GM13976 (cell line): Measurements from ENCODE around the gene PCBD2.

Experiments
- DNase-seq: peaks from one replicate; pipeline ENCODE4 v3.0.0; 2012; ENCODE audit warnings: low spot score
- in situ Hi-C: fragments of 300-500 bp; cut with MboI; formaldehyde crosslinking; loops from one replicate; pipeline ENCODE4 v1.12.0; 2022; ENCODE audit warnings: low sequenced_read_pairs, mixed read lengths, inconsistent platforms; ENCODE audit not compliant: unreplicated experiment
- TF ChIP-seq, protein P1 (sequence below): IDR thresholded peaks from 2 replicates; pipeline ENCODE4 v1.5.1; 2012; ENCODE audit warnings: borderline replicate concordance, mild to moderate bottlenecking; ENCODE audit not compliant: insufficient read depth; ENCODE audit errors: extremely low read depth, missing control alignments, control extremely low read depth

PCBD2 gene

DNA sequence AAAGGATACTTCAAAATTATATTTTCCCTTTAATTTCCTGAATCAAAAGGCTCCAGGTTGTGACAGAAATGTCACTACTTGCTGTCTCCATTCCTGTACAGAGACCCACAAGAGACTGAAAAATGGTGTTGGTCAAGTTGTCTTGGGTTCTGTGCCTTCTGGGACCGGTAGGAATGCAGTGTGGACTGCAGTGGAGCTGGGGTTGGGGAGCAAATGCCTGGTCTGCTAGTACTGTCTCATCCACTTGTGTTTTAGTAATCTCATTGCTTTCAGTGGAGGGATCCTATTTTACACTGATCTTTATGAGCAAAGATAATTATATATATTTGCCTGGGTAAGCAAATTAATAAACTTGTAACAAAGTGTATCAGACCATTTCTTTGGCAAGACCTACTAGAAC is 38.6 kb downstream of the PCBD2 start:
- DNase-seq: no peak
- TF ChIP-seq, protein P1, sequence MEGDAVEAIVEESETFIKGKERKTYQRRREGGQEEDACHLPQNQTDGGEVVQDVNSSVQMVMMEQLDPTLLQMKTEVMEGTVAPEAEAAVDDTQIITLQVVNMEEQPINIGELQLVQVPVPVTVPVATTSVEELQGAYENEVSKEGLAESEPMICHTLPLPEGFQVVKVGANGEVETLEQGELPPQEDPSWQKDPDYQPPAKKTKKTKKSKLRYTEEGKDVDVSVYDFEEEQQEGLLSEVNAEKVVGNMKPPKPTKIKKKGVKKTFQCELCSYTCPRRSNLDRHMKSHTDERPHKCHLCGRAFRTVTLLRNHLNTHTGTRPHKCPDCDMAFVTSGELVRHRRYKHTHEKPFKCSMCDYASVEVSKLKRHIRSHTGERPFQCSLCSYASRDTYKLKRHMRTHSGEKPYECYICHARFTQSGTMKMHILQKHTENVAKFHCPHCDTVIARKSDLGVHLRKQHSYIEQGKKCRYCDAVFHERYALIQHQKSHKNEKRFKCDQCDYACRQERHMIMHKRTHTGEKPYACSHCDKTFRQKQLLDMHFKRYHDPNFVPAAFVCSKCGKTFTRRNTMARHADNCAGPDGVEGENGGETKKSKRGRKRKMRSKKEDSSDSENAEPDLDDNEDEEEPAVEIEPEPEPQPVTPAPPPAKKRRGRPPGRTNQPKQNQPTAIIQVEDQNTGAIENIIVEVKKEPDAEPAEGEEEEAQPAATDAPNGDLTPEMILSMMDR: no peak
- in situ Hi-C loops: no loop called here

DNA sequence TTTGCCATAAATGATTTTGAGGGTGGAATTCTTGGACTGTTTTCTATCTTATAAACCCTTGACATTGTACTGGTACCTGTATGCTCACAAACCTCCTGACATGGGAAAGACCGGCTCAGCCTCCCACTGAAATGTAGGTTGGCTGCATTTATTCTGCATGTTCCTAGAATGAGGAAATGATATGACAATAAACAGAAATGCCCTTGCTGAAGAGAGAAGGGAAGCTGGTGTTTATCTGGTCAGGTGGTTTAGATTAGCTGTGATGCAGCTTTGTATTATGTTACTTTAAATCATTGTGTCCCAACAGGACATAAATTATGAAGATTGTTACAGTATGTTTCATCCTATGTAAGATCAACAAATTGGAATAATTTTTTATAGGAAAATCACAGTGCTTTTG is 39.7 kb downstream of the PCBD2 start:
- in situ Hi-C loops: no loop called here
- no peak for DNase-seq
- TF ChIP-seq, protein P1: no peak

DNA sequence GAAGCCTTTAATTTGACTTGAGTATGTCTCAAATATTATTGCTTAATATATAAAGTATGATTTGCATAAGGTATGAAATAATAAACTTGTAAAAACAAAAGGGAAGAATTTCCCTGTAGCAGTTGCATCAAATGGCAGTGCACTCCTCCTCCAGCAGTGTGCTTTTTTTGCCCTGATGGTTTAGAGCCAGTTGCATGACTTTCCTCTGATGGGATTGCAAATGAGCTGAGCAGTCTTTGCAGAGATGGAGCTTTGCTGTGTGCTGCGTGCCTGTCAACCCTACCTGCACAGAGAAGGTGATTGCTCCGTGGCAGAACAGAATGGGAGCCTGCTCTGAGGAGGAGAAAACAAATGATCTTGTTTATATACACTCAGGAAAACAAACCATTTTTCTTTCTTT is 40.1 kb downstream of the PCBD2 start:
- in situ Hi-C loops: no loop called here
- DNase-seq: no peak

DNA sequence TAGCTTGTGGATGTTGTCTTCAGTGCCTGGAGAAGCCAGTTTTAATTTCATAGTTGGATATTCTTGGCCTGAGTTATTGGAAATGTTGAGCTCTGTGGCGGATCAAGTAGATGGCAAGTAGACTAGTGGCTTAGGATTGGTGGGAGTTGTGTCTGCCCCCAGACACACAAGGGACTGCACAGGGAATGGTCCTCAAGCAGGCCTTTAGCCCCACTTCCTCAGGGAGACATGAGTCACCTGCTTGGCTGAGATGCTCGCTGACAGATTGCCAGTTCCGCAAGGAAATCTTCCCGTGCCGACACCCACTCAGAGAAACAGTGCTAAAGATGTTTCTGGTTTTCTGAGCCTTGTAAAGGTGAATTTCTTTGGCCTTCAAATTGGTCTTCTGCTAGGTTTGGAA is 44.0 kb downstream of the PCBD2 start:
- TF ChIP-seq, protein P1: no peak
- no peak for DNase-seq
- in situ Hi-C loops: no loop called here

More for the DNA sequence above, 40.1 kb downstream of the PCBD2 start:
- TF ChIP-seq, protein P1: no peak

DNA sequence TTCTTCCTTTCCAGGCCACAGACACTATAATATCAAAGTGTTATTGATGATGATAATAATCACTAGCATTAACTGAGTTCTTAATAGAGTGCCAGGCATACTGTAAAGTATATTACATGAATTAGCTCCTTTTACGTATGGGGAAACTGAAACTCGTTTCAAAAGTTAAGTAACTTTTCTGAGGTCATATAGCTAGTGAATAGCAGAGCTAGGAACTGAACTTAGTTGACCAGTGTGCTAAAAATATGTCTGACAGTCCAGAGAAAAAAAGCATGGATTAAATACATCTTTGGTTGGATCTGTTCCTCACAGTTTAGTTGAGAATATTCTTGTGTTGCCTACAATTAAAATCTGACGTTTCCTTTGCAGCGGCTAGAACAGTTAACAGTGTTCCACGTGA is 44.4 kb downstream of the PCBD2 start:
- no peak for DNase-seq
- TF ChIP-seq, protein P1: no peak
- in situ Hi-C loops: no loop called here

DNA sequence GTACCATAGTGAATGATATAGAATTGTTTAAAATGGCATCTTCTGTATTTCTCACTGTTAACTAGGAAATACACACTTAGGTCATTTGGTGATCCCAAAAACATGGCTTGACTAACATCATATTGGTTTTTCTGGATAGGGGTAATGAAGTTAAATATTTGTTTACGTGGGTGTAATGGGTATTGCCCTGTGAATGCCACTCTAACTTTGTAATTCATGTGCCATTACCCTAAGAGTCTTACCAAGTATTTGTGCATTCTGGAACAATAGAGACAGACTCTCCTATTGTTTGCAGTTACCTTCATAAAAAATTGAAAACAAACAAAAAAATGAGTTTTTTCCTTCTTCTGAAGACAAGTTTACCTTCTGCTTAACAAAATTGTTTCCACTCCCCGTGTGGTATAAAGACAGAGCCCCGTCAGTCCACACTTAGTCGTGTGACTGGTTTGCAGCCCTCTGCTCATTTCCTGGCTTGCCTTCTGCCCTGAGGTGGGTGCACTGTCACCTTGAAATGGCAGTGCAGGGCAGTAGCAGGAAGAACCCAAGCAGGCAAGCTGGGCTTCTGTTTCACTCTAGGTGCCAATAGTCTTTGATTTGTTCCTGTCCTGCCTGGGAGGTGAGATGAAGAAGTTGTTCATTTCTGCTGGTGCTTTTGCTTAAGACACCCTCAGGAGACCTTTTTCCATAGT is 53.1 kb downstream of the PCBD2 start:
- TF ChIP-seq, protein P1: no peak
- DNase-seq: no peak
- in situ Hi-C loops: no loop called here

DNA sequence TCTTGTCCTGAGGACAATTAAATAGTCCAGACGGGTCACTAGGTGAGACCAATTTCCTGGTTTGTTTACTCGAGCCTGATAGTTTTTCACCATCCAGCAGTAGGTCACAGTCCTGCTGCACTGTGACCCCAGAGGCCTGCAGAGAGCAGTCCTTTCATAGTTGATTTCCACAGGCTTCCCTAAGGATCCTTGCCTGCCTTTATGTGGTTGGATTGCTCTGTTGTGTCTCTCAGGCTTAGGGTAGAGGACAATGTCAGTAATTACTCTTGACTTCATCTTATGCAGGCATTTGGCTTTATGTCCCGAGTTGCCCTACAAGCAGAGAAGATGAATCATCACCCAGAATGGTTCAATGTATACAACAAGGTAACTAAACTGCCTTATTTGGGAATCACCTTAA is 53.8 kb downstream of the PCBD2 start:
- TF ChIP-seq, protein P1: no peak
- in situ Hi-C loops: no loop called here
- no peak for DNase-seq
